ENCODE measurements around the gene CTBP2. TPM values are rescaled to one million over a fixed set of nuclear protein-coding genes. Genes with fewer than 3 reads are reported as not detected.

The CTBP2 gene
- total RNA-seq, 1 experiment from 2014 or later, result 191 TPM

DNA sequence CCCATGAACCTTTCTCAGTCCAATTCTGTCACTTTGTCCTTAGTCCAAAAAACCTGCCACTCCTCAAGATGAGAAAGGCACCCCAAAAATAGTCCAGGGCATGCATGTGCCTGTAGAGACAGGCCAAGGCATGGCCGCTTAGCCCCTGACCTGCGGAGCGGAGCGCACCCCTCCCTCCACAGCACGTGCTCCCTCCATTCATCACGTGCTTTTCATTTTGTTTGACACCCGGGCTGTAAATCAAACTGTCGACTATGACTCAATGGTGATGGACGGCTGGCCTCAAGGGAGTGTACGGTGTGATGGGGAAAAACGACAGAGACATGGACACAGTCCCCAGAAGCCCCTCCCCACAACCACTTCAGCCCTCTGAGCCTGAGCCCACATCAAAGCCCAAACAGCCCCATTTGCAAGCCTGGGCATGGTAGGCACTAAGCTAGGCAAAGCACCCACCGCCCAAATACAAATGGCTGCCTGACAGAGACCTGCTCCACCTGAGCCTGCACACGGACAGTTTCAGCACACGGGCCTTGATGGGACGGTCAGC is 127.8 kb downstream of the CTBP2 start:
- peaks cover 40% of the 10 kb centered on the region for H3K36me3 Mint-ChIP-seq
- no peak for TF ChIP-seq ELF4 (CRISPR knock-in tag; IDR thresholded peaks at IDR 0.05; ENCODE audit: low read depth)
- TF ChIP-seq, protein P1, sequence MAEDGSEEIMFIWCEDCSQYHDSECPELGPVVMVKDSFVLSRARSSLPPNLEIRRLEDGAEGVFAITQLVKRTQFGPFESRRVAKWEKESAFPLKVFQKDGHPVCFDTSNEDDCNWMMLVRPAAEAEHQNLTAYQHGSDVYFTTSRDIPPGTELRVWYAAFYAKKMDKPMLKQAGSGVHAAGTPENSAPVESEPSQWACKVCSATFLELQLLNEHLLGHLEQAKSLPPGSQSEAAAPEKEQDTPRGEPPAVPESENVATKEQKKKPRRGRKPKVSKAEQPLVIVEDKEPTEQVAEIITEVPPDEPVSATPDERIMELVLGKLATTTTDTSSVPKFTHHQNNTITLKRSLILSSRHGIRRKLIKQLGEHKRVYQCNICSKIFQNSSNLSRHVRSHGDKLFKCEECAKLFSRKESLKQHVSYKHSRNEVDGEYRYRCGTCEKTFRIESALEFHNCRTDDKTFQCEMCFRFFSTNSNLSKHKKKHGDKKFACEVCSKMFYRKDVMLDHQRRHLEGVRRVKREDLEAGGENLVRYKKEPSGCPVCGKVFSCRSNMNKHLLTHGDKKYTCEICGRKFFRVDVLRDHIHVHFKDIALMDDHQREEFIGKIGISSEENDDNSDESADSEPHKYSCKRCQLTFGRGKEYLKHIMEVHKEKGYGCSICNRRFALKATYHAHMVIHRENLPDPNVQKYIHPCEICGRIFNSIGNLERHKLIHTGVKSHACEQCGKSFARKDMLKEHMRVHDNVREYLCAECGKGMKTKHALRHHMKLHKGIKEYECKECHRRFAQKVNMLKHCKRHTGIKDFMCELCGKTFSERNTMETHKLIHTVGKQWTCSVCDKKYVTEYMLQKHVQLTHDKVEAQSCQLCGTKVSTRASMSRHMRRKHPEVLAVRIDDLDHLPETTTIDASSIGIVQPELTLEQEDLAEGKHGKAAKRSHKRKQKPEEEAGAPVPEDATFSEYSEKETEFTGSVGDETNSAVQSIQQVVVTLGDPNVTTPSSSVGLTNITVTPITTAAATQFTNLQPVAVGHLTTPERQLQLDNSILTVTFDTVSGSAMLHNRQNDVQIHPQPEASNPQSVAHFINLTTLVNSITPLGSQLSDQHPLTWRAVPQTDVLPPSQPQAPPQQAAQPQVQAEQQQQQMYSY (CRISPR knock-in tag; IDR thresholded peaks at IDR 0.05), result no peak
- TF ChIP-seq, protein P2, sequence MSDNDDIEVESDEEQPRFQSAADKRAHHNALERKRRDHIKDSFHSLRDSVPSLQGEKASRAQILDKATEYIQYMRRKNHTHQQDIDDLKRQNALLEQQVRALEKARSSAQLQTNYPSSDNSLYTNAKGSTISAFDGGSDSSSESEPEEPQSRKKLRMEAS (CRISPR knock-in tag; IDR thresholded peaks at IDR 0.05), result no peak
- TF ChIP-seq, protein P3, sequence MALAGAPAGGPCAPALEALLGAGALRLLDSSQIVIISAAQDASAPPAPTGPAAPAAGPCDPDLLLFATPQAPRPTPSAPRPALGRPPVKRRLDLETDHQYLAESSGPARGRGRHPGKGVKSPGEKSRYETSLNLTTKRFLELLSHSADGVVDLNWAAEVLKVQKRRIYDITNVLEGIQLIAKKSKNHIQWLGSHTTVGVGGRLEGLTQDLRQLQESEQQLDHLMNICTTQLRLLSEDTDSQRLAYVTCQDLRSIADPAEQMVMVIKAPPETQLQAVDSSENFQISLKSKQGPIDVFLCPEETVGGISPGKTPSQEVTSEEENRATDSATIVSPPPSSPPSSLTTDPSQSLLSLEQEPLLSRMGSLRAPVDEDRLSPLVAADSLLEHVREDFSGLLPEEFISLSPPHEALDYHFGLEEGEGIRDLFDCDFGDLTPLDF (CRISPR knock-in tag; IDR thresholded peaks at IDR 0.05), result no peak
- no peak for TF ChIP-seq FOXK1 (CRISPR knock-in tag; IDR thresholded peaks at IDR 0.05)
- TF ChIP-seq, protein P4, sequence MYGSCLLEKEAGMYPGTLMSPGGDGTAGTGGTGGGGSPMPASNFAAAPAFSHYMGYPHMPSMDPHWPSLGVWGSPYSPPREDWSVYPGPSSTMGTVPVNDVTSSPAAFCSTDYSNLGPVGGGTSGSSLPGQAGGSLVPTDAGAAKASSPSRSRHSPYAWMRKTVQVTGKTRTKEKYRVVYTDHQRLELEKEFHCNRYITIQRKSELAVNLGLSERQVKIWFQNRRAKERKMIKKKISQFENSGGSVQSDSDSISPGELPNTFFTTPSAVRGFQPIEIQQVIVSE (CRISPR knock-in tag; IDR thresholded peaks at IDR 0.05; ENCODE audit: borderline replicate concordance), result no peak
- no peak for TF ChIP-seq NFE2L1 (CRISPR knock-in tag; IDR thresholded peaks at IDR 0.05)
- no peak for TF ChIP-seq FOXJ3 (CRISPR knock-in tag; IDR thresholded peaks at IDR 0.05; ENCODE audit: borderline replicate concordance)
- no peak for TF ChIP-seq GABPB1 (CRISPR knock-in tag; IDR thresholded peaks at IDR 0.05)
- TF ChIP-seq PRRX2 (CRISPR knock-in tag; IDR thresholded peaks at IDR 0.05), result no peak
- TF ChIP-seq ZNF396 (CRISPR knock-in tag; IDR thresholded peaks at IDR 0.05; ENCODE audit: borderline replicate concordance), result no peak
- TF ChIP-seq, protein P5, sequence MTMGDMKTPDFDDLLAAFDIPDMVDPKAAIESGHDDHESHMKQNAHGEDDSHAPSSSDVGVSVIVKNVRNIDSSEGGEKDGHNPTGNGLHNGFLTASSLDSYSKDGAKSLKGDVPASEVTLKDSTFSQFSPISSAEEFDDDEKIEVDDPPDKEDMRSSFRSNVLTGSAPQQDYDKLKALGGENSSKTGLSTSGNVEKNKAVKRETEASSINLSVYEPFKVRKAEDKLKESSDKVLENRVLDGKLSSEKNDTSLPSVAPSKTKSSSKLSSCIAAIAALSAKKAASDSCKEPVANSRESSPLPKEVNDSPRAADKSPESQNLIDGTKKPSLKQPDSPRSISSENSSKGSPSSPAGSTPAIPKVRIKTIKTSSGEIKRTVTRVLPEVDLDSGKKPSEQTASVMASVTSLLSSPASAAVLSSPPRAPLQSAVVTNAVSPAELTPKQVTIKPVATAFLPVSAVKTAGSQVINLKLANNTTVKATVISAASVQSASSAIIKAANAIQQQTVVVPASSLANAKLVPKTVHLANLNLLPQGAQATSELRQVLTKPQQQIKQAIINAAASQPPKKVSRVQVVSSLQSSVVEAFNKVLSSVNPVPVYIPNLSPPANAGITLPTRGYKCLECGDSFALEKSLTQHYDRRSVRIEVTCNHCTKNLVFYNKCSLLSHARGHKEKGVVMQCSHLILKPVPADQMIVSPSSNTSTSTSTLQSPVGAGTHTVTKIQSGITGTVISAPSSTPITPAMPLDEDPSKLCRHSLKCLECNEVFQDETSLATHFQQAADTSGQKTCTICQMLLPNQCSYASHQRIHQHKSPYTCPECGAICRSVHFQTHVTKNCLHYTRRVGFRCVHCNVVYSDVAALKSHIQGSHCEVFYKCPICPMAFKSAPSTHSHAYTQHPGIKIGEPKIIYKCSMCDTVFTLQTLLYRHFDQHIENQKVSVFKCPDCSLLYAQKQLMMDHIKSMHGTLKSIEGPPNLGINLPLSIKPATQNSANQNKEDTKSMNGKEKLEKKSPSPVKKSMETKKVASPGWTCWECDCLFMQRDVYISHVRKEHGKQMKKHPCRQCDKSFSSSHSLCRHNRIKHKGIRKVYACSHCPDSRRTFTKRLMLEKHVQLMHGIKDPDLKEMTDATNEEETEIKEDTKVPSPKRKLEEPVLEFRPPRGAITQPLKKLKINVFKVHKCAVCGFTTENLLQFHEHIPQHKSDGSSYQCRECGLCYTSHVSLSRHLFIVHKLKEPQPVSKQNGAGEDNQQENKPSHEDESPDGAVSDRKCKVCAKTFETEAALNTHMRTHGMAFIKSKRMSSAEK (CRISPR knock-in tag; IDR thresholded peaks at IDR 0.05; ENCODE audit: borderline replicate concordance), result no peak
- TF ChIP-seq, protein P6, sequence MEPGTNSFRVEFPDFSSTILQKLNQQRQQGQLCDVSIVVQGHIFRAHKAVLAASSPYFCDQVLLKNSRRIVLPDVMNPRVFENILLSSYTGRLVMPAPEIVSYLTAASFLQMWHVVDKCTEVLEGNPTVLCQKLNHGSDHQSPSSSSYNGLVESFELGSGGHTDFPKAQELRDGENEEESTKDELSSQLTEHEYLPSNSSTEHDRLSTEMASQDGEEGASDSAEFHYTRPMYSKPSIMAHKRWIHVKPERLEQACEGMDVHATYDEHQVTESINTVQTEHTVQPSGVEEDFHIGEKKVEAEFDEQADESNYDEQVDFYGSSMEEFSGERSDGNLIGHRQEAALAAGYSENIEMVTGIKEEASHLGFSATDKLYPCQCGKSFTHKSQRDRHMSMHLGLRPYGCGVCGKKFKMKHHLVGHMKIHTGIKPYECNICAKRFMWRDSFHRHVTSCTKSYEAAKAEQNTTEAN (CRISPR knock-in tag; IDR thresholded peaks at IDR 0.05), result no peak
- TF ChIP-seq ZNF219 (CRISPR knock-in tag; IDR thresholded peaks at IDR 0.05; ENCODE audit: borderline replicate concordance), result no peak
- no peak for TF ChIP-seq ZNF416 (CRISPR knock-in tag; IDR thresholded peaks at IDR 0.05)
- TF ChIP-seq, protein P7, sequence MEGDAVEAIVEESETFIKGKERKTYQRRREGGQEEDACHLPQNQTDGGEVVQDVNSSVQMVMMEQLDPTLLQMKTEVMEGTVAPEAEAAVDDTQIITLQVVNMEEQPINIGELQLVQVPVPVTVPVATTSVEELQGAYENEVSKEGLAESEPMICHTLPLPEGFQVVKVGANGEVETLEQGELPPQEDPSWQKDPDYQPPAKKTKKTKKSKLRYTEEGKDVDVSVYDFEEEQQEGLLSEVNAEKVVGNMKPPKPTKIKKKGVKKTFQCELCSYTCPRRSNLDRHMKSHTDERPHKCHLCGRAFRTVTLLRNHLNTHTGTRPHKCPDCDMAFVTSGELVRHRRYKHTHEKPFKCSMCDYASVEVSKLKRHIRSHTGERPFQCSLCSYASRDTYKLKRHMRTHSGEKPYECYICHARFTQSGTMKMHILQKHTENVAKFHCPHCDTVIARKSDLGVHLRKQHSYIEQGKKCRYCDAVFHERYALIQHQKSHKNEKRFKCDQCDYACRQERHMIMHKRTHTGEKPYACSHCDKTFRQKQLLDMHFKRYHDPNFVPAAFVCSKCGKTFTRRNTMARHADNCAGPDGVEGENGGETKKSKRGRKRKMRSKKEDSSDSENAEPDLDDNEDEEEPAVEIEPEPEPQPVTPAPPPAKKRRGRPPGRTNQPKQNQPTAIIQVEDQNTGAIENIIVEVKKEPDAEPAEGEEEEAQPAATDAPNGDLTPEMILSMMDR (IDR thresholded peaks at IDR 0.05), result no peak
- H3K4me3 Mint-ChIP-seq, result no peak overlapping the region
- H3K4me1 Mint-ChIP-seq, result peaks cover 80% of the 10 kb centered on the region
- ATAC-seq (no peak), DNase-seq (ENCODE audit: low spot score) (no peak)
- peak overlapping the region; percentile 90 for H3K27ac Mint-ChIP-seq
- ChIA-PET POLR2A (no interaction called here), CTCF (no interaction called here)
- no peaks in the 10 kb centered on the region; the same call in 1 of the 2 replicates for H3K27me3 Mint-ChIP-seq (ENCODE audit: low read depth)
- no peaks in the 10 kb centered on the region for H3K9me3 Mint-ChIP-seq

All from WTC11 (cell line).